HG02981 (cell line): Measurements from ENCODE around the gene RAB43.

Experiments used
- ATAC-seq: cut with Tn5 transposase; IDR thresholded peaks from one replicate; pipeline ENCODE4 v1.9.1; 2021; ENCODE audit warnings: mild to moderate bottlenecking, moderate library complexity; ENCODE audit not compliant: unreplicated experiment

Gene RAB43

GRCh38 chr3:129061888-129062834 lies 59.4 kb downstream of the RAB43 start:
- ATAC-seq: no peak

GRCh38 chr3:129061023-129061887 lies 60.3 kb downstream of the RAB43 start:
- no peak for ATAC-seq

- ATAC-seq: no peak
Measured at GRCh38 chr3:129060276-129061022, 61.2 kb downstream of the RAB43 start, which contains the start of gene GP9. TSS of gene GP9 (plus strand) at chr3:129060779. CDS start at chr3:129061740, 961 bp downstream.

GRCh38 chr3:129059311-129059958 lies 62.2 kb downstream of the RAB43 start:
- no peak for ATAC-seq

GRCh38 chr3:129058441-129059200 lies 63.0 kb downstream of the RAB43 start:
- ATAC-seq: no peak

- no peak for ATAC-seq
Measured at GRCh38 chr3:129057249-129057648, 64.4 kb downstream of the RAB43 start.

GRCh38 chr3:129056451-129057173 lies 65.0 kb downstream of the RAB43 start:
- ATAC-seq: no peak

GRCh38 chr3:129054605-129055104 lies 66.9 kb downstream of the RAB43 start:
- ATAC-seq: no peak

- no peak for ATAC-seq
Measured at GRCh38 chr3:129052675-129053074, 68.9 kb downstream of the RAB43 start.

GRCh38 chr3:129051871-129052340 lies 69.7 kb downstream of the RAB43 start:
- no peak for ATAC-seq

GRCh38 chr3:129050556-129051295 lies 70.9 kb downstream of the RAB43 start:
- no peak for ATAC-seq

- no peak for ATAC-seq
Measured at GRCh38 chr3:129047553-129047839, 74.1 kb downstream of the RAB43 start.

- no peak for ATAC-seq
Measured at GRCh38 chr3:129046732-129047552, 74.7 kb downstream of the RAB43 start.

- no peak for ATAC-seq
Measured at GRCh38 chr3:129046037-129046731, 75.4 kb downstream of the RAB43 start.

GRCh38 chr3:129045675-129046036 lies 75.9 kb downstream of the RAB43 start:
- ATAC-seq: no peak

- ATAC-seq: no peak
Measured at GRCh38 chr3:129040579-129041300, 80.9 kb downstream of the RAB43 start.
